Activated CD4-positive, alpha-beta T cell treated with anti-CD3 and anti-CD28 coated beads, Interleukin-2, amount 10 ng/mL, durations not matched to agents 24 days and 14 days (primary cell): Measurements from ENCODE around the gene APPBP2. TPM values are rescaled to one million over a fixed set of nuclear protein-coding genes. Genes with fewer than 3 reads are reported as not detected.
A peak's percentile ranks its signal among the peaks of the same experiment; 100 is the strongest.
"Not testable (repeated sequence)": the region's sequence is repeated elsewhere in the genome, so short reads cannot be mapped to it uniquely, and the experiment has no call there.

Experiments used
- DNase-seq: peaks from one replicate; pipeline ENCODE4 v3.0.0; 2022
- H3K27ac Mint-ChIP-seq: one replicate; pipeline ENCODE4 v1.8.0; 2022; ENCODE audit warnings: mild to moderate bottlenecking, mixed read lengths
- H3K27me3 Mint-ChIP-seq: one replicate; pipeline ENCODE4 v1.8.0; 2022; ENCODE audit warnings: mixed read lengths
- H3K36me3 Mint-ChIP-seq: one replicate; pipeline ENCODE4 v1.8.0; 2022; ENCODE audit warnings: low read depth, mild to moderate bottlenecking, mixed read lengths
- H3K4me1 Mint-ChIP-seq: one replicate; pipeline ENCODE4 v1.8.0; 2021; ENCODE audit warnings: mixed read lengths
- H3K4me3 Mint-ChIP-seq: one replicate; pipeline ENCODE4 v1.8.0; 2022; ENCODE audit warnings: mild to moderate bottlenecking, moderate library complexity, mixed read lengths
- H3K9me3 Mint-ChIP-seq: one replicate; pipeline ENCODE4 v1.8.0; 2021; ENCODE audit warnings: mixed read lengths
- intact Hi-C: fragments of 100-400 bp; cut with micrococcal nuclease; formaldehyde crosslinking; loops from one replicate; pipeline ENCODE4 v1.15.1; 2023
- total RNA-seq: library from RNA; stranded (reverse); gene quantifications from 2 replicates; pipeline ENCODE4 v1.2.3, GENCODE V29; 2022

The APPBP2 gene
- total RNA-seq, 1 donor from 2014 or later = 25.1 TPM

GRCh38 chr17:60524463-60525327 is 1.3 kb downstream of the APPBP2 start:
- peaks cover 36% of the 10 kb centered on the region for H3K4me1 Mint-ChIP-seq
- H3K9me3 Mint-ChIP-seq = no peaks in the 10 kb centered on the region
- H3K4me3 Mint-ChIP-seq = peak overlapping the region; percentile 97
- peaks cover 16% of the 10 kb centered on the region for H3K36me3 Mint-ChIP-seq
- no peaks in the 10 kb centered on the region for H3K27me3 Mint-ChIP-seq
- intact Hi-C loops = loop anchor here (2.0 to 5.0 kb wide), 5 partner anchors 76 to 447 kb away; partner anchors contain the start of genes BCAS3, HEATR6, PPM1D and USP32
- no peak for DNase-seq
- peak overlapping the region; percentile 97 for H3K27ac Mint-ChIP-seq

DNA sequence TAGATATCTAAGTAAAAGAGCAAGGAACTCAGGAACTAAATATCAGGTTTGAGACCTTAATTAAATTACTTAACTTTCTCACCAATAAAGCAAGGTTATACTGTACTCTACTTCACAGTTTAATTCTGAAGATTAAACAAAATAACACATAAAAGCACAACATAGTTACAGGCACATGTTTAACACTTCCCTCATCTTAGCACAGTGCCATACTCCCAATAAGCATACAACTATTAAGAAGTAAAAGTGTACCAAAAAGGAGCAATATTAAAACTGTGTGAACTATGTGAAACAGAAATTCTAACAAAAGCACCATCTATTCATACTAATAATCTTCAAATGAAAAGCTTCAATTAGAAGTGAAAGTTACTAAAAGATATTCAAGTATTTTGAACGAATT is 2.2 kb downstream of the APPBP2 start:
- Mint-ChIP-seq H3K36me3 (peaks cover 16% of the 10 kb centered on the region), H3K27me3 (no peaks in the 10 kb centered on the region)
- intact Hi-C loops = loop anchor here (2.0 kb wide), 3 partner anchors 77 to 153 kb away; partner anchors contain the start of genes BCAS3, PPM1D and USP32

GRCh38 chr17:60522889-60523626 is 3.0 kb downstream of the APPBP2 start:
- Mint-ChIP-seq H3K36me3 (peaks cover 15% of the 10 kb centered on the region), H3K27ac (no peak overlapping the region), H3K9me3 (no peaks in the 10 kb centered on the region), H3K27me3 (no peaks in the 10 kb centered on the region), H3K4me1 (peaks cover 36% of the 10 kb centered on the region), H3K4me3 (peak overlapping the region; percentile 21)
- no peak for DNase-seq
- intact Hi-C loops = no loop called here

More for the DNA sequence above, 2.2 kb downstream of the APPBP2 start:
- peak overlapping the region; percentile 97 for H3K4me3 Mint-ChIP-seq
- H3K9me3 Mint-ChIP-seq = no peaks in the 10 kb centered on the region
- DNase-seq = no peak
- H3K4me1 Mint-ChIP-seq = peaks cover 36% of the 10 kb centered on the region
- H3K27ac Mint-ChIP-seq = no peak overlapping the region

- H3K4me3 Mint-ChIP-seq = no peak overlapping the region
- peaks cover 17% of the 10 kb centered on the region for H3K36me3 Mint-ChIP-seq
- H3K4me1 Mint-ChIP-seq = peaks cover 21% of the 10 kb centered on the region
- no peak overlapping the region for H3K27ac Mint-ChIP-seq
- intact Hi-C loops = no loop called here
- no peaks in the 10 kb centered on the region for H3K27me3 Mint-ChIP-seq
- no peaks in the 10 kb centered on the region for H3K9me3 Mint-ChIP-seq
- DNase-seq = no peak
These were observed 6.2 kb downstream of the APPBP2 start for GRCh38 chr17:60519795-60520194.

DNA sequence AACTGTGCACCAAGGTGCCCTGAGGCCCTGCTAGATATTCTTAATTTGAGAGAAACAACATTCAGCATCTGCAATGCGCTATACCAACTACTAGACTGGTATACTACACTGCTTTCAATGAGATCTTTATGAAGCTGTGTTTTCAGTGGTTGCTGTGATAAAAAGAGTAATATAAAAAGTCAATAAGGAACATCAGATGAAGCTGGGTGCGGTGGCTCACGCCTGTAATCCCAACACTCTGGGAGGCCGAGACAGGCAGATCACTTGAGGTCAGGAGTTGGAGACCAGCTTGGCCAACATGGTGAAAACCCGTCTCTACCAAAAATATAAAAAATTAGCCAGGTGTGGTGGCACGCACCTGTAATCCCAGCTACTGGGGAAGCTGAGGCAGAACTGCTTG is 10.4 kb downstream of the APPBP2 start:
- DNase-seq, H3K27ac Mint-ChIP-seq, H3K9me3 Mint-ChIP-seq, H3K4me1 Mint-ChIP-seq, H3K27me3 Mint-ChIP-seq, intact Hi-C loops, H3K4me3 Mint-ChIP-seq: not testable (repeated sequence)
- peaks cover 34% of the 10 kb centered on the region for H3K36me3 Mint-ChIP-seq

GRCh38 chr17:60515199-60515598 is 10.8 kb downstream of the APPBP2 start:
- H3K4me1 Mint-ChIP-seq, H3K27me3 Mint-ChIP-seq, DNase-seq, intact Hi-C loops, H3K9me3 Mint-ChIP-seq, H3K4me3 Mint-ChIP-seq, H3K27ac Mint-ChIP-seq: not testable (repeated sequence)
- peaks cover 33% of the 10 kb centered on the region for H3K36me3 Mint-ChIP-seq

DNA sequence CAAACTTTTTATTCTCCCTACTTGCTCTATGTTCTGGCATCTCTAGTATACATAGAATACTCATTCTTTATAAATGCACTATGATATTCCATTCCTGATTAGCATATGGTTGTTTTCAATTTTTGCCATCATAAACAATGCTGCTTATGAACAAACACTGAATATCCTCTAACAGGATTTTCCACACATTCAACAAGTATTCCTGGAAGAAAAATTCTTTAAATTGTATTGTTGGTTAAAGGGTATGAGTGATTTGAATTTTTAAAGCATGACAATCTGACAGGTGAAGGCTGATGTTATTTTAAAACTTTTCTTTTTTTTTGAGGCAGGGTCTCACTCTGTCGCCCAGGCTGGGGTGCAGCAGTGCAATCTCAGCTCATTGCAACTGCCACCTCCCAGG is 11.5 kb downstream of the APPBP2 start:
- H3K4me1 Mint-ChIP-seq = peaks cover 2% of the 10 kb centered on the region
- DNase-seq = no peak
- no peak overlapping the region for H3K27ac Mint-ChIP-seq
- intact Hi-C loops = no loop called here
- peaks cover 33% of the 10 kb centered on the region for H3K36me3 Mint-ChIP-seq
- H3K27me3 Mint-ChIP-seq = no peaks in the 10 kb centered on the region
- no peak overlapping the region for H3K4me3 Mint-ChIP-seq
- H3K9me3 Mint-ChIP-seq = no peaks in the 10 kb centered on the region

DNA sequence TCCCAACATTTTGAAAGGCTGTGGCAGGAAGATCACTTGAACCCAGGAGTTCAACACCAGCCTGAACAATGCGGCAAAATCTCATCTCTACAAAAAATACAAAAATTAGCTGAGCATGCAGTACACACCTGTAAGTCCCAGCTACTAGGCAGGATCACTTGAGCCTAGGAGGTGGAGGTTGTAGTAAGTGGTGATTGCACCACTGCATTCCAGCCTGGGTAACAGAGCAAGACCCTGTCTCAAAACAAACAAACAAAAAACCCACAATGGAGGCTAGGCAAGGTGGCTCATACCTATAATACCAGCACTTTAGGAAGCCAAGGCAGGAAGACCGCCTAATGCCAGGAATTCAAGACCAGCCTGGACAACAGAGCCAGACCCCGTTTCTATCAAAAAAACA is 12.0 kb downstream of the APPBP2 start:
- H3K36me3 Mint-ChIP-seq = peaks cover 33% of the 10 kb centered on the region
- intact Hi-C loops = no loop called here
- peaks cover 2% of the 10 kb centered on the region for H3K4me1 Mint-ChIP-seq
- H3K27me3 Mint-ChIP-seq = no peaks in the 10 kb centered on the region
- no peak for DNase-seq
- H3K27ac Mint-ChIP-seq = no peak overlapping the region
- no peak overlapping the region for H3K4me3 Mint-ChIP-seq
- no peaks in the 10 kb centered on the region for H3K9me3 Mint-ChIP-seq

DNA sequence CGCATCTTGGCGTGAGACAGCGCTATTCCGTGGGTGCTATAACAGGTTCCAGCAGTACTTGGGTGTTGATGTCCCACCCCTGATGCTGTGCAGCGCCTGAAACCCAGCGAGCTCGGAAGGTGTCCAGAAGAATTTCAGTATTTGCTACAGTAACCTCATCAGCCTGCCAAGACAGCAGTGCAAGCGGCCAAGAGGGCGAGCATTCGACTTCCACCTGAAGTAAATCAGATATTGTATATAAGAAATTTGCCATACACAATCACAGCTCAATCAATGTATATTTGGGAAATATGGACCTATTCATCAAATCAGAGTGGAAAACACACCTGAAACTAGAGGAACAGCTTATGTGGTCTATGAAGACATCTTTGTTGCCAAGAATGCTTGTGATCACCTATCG is 13.0 kb downstream of the APPBP2 start:
- no peak overlapping the region for H3K27ac Mint-ChIP-seq
- no peaks in the 10 kb centered on the region for H3K9me3 Mint-ChIP-seq
- DNase-seq = no peak
- intact Hi-C loops = no loop called here
- H3K4me3 Mint-ChIP-seq = no peak overlapping the region
- no peaks in the 10 kb centered on the region for H3K27me3 Mint-ChIP-seq
- peaks cover 7% of the 10 kb centered on the region for H3K4me1 Mint-ChIP-seq
- H3K36me3 Mint-ChIP-seq = peaks cover 32% of the 10 kb centered on the region

- H3K9me3 Mint-ChIP-seq = no peaks in the 10 kb centered on the region
- H3K36me3 Mint-ChIP-seq = peaks cover 23% of the 10 kb centered on the region
- intact Hi-C loops = no loop called here
- no peak for DNase-seq
- H3K27ac Mint-ChIP-seq = no peak overlapping the region
- H3K4me1 Mint-ChIP-seq = peaks cover 10% of the 10 kb centered on the region
- no peaks in the 10 kb centered on the region for H3K27me3 Mint-ChIP-seq
- H3K4me3 Mint-ChIP-seq = no peak overlapping the region
These were observed 15.3 kb downstream of the APPBP2 start for GRCh38 chr17:60510723-60511122.

GRCh38 chr17:60510031-60510430 is 16.0 kb downstream of the APPBP2 start:
- H3K4me3 Mint-ChIP-seq = no peak overlapping the region
- intact Hi-C loops = no loop called here
- peaks cover 10% of the 10 kb centered on the region for H3K4me1 Mint-ChIP-seq
- no peaks in the 10 kb centered on the region for H3K27me3 Mint-ChIP-seq
- H3K36me3 Mint-ChIP-seq = peaks cover 23% of the 10 kb centered on the region
- DNase-seq = no peak
- no peaks in the 10 kb centered on the region for H3K9me3 Mint-ChIP-seq
- no peak overlapping the region for H3K27ac Mint-ChIP-seq

GRCh38 chr17:60508384-60508980 is 17.6 kb downstream of the APPBP2 start:
- DNase-seq = no peak
- H3K27me3 Mint-ChIP-seq = no peaks in the 10 kb centered on the region
- no peak overlapping the region for H3K4me3 Mint-ChIP-seq
- peaks cover 10% of the 10 kb centered on the region for H3K4me1 Mint-ChIP-seq
- no peaks in the 10 kb centered on the region for H3K9me3 Mint-ChIP-seq
- H3K27ac Mint-ChIP-seq = no peak overlapping the region
- intact Hi-C loops = no loop called here
- peaks cover 13% of the 10 kb centered on the region for H3K36me3 Mint-ChIP-seq

GRCh38 chr17:60506312-60506711 is 19.7 kb downstream of the APPBP2 start:
- H3K4me1 Mint-ChIP-seq = peaks cover 10% of the 10 kb centered on the region

GRCh38 chr17:60502145-60502544 is 23.9 kb downstream of the APPBP2 start:
- Mint-ChIP-seq H3K27me3 (no peaks in the 10 kb centered on the region), H3K4me1 (peaks cover 6% of the 10 kb centered on the region), H3K4me3 (no peak overlapping the region), H3K36me3 (peaks cover 19% of the 10 kb centered on the region), H3K9me3 (no peaks in the 10 kb centered on the region), H3K27ac (no peak overlapping the region)
- intact Hi-C loops = no loop called here
- DNase-seq = no peak

More at GRCh38 chr17:60506312-60506711, 19.7 kb downstream of the APPBP2 start:
- Mint-ChIP-seq H3K4me3 (no peak overlapping the region), H3K27me3 (no peaks in the 10 kb centered on the region), H3K36me3 (peaks cover 9% of the 10 kb centered on the region), H3K27ac (no peak overlapping the region), H3K9me3 (no peaks in the 10 kb centered on the region)
- no peak for DNase-seq
- intact Hi-C loops = no loop called here
